Calu3 (cell line): Measurements from ENCODE around the gene NCDN. TPM values are rescaled to one million over a fixed set of nuclear protein-coding genes. Genes with fewer than 3 reads are reported as not detected.

ENCODE experiments used
- BruUV-seq: library from RNA; stranded (reverse); fragments of 400-500 nt; replicated peaks from 2 replicates; lab custom pipeline; 2021; lab: Mats Ljungman, UMichigan
- CTCF ChIA-PET: fragments of 300-600 bp; sonication (Branson Sonifier 250); formaldehyde crosslinking; loops from one replicate; lab custom pipeline; 2022; ENCODE audit warnings: antibody characterized with exemption; lab: Charles Lee
- DNase-seq: peaks from one replicate; pipeline ENCODE4 v3.0.0; 2022
- H3K27ac Mint-ChIP-seq: one replicate; pipeline ENCODE4 v1.8.0; 2022; ENCODE audit warnings: mixed read lengths; ENCODE audit not compliant: unreplicated experiment
- H3K27me3 Mint-ChIP-seq: one replicate; pipeline ENCODE4 v1.8.0; 2022; ENCODE audit warnings: mixed read lengths; ENCODE audit not compliant: unreplicated experiment
- H3K36me3 Mint-ChIP-seq: one replicate; pipeline ENCODE4 v1.8.0; 2022; ENCODE audit warnings: mild to moderate bottlenecking, moderate library complexity, mixed read lengths; ENCODE audit not compliant: insufficient read depth, unreplicated experiment
- H3K4me1 Mint-ChIP-seq: one replicate; pipeline ENCODE4 v1.8.0; 2022; ENCODE audit warnings: mild to moderate bottlenecking, low read depth, mixed read lengths; ENCODE audit not compliant: unreplicated experiment
- H3K4me3 Mint-ChIP-seq: one replicate; pipeline ENCODE4 v1.8.0; 2022; ENCODE audit warnings: mild to moderate bottlenecking, low read depth, moderate library complexity, mixed read lengths; ENCODE audit not compliant: unreplicated experiment
- H3K9me3 Mint-ChIP-seq: one replicate; pipeline ENCODE4 v1.8.0; 2022; ENCODE audit warnings: low read depth, mixed read lengths; ENCODE audit not compliant: unreplicated experiment
- intact Hi-C: fragments of 100-400 bp; cut with micrococcal nuclease; formaldehyde crosslinking; loops from one replicate; pipeline ENCODE4 v1.10.0; 2022; ENCODE audit not compliant: unreplicated experiment
- total RNA-seq: library from RNA; stranded (reverse); gene quantifications from 2 replicates; pipeline ENCODE4 v1.2.3, GENCODE V29; 2022
- TF ChIP-seq, protein P1 (sequence below): fragments of 200-600 bp; IDR thresholded peaks from one replicate; pipeline ENCODE4 v1.8.0; 2022; ENCODE audit warnings: antibody characterized with exemption; ENCODE audit not compliant: unreplicated experiment

Gene NCDN
- total RNA-seq, 1 experiment from 2014 or later: 36.0 TPM

DNA sequence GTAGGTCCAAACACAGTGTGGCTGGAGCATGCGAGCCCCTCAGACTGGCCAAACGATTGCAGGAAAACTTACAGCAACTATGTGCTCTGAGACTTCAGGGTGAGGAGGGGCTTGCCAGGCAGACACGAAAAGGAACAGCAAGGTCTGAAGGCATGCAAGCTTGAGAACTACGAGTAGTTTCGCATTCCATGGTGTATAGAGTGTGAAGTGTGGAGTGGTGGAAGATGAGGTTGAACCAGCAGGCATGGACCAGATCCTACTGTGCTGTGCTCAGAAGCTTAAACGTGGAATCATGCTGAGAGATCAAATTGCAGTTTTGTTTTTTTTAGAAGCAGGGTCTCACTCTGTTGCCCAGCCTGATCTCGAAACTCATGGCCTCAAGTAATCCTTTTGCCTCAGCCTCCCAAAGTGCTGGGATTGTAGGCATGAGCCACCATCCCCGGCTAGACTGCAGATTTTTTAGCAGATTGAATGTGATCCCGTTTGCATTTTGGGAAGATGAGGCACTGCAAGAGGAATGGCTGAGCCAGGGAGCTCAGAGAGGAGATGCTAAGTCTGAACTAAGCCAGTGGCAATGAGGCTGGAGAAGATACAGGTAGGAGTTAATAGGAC lies 10.5 kb downstream of the NCDN start:
- no peak overlapping the region for H3K4me3 Mint-ChIP-seq
- CTCF ChIA-PET: interaction anchor here (1.6 to 2.7 kb wide), 2 partner anchors 11 to 147 kb away, joined by 3 to 32 read pairs; partner anchors contain the start of gene KIAA0319L
- intact Hi-C loops: no loop called here
- H3K27ac Mint-ChIP-seq: no peak overlapping the region
- peaks cover 17% of the 10 kb centered on the region for H3K36me3 Mint-ChIP-seq
- no peak for DNase-seq
- TF ChIP-seq, protein P1, sequence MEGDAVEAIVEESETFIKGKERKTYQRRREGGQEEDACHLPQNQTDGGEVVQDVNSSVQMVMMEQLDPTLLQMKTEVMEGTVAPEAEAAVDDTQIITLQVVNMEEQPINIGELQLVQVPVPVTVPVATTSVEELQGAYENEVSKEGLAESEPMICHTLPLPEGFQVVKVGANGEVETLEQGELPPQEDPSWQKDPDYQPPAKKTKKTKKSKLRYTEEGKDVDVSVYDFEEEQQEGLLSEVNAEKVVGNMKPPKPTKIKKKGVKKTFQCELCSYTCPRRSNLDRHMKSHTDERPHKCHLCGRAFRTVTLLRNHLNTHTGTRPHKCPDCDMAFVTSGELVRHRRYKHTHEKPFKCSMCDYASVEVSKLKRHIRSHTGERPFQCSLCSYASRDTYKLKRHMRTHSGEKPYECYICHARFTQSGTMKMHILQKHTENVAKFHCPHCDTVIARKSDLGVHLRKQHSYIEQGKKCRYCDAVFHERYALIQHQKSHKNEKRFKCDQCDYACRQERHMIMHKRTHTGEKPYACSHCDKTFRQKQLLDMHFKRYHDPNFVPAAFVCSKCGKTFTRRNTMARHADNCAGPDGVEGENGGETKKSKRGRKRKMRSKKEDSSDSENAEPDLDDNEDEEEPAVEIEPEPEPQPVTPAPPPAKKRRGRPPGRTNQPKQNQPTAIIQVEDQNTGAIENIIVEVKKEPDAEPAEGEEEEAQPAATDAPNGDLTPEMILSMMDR: no peak
- no peaks in the 10 kb centered on the region for H3K9me3 Mint-ChIP-seq
- BruUV-seq: no TSS peak
- H3K27me3 Mint-ChIP-seq: peaks cover 33% of the 10 kb centered on the region
- H3K4me1 Mint-ChIP-seq: peaks cover 17% of the 10 kb centered on the region

DNA sequence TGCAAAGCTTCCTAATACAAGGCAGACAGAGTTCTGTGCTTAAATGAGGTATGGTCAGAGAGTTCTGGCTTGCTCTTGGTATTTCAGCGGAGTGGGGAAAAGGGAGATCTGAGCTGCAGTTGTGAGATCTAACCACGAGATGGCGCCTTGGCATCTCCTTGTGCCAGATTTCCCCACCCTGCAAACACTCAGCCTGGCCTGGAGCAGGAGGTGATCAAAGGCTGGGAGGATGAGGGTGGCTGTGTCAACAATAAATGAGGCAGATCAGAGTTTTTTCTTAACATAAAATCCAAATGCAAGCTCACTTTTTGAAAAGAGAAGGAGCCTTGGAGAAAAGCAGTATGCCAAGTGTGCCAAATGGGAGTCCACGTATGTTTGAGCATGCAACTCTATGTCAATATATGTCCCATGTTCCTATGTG lies 11.4 kb downstream of the NCDN start:
- Mint-ChIP-seq H3K27ac (no peak overlapping the region), H3K9me3 (no peaks in the 10 kb centered on the region), H3K36me3 (peaks cover 25% of the 10 kb centered on the region), H3K27me3 (peaks cover 33% of the 10 kb centered on the region), H3K4me1 (peaks cover 17% of the 10 kb centered on the region), H3K4me3 (no peak overlapping the region)
- BruUV-seq: no TSS peak
- CTCF ChIA-PET: interaction anchor here (1.0 to 2.7 kb wide), 4 partner anchors 118 to 158 kb away, joined by 3 to 32 read pairs (median 6); no protein-coding TSS in a partner anchor
- intact Hi-C loops: loop anchor here (1.0 kb wide), 2 partner anchors 158 to 205 kb away; no protein-coding TSS in a partner anchor
- TF ChIP-seq, protein P1: peak; percentile 54
- peak; percentile 68 for DNase-seq

DNA sequence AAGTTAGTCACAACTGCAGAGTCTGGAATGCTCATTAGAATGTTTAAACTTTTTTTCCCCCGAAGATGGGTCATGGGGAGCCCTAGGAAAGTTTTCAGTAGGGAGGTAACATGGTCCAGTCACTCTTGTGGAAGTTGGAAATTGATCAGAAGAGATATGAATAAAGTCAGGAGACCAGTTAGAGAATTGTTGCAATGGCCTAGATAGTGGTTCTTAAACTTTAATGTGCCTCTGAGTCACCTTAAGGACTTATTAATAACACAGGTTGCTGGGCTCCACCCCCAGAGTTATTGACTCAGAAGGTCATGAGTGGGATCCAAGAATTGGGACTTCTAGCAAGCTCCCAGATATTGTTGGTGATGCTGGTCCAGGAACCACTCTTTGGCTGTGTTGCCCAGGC lies 12.3 kb downstream of the NCDN start:
- H3K9me3 Mint-ChIP-seq: no peaks in the 10 kb centered on the region
- no peak overlapping the region for H3K4me3 Mint-ChIP-seq
- TF ChIP-seq, protein P1: no peak
- peaks cover 15% of the 10 kb centered on the region for H3K36me3 Mint-ChIP-seq
- no peak for DNase-seq
- H3K27ac Mint-ChIP-seq: no peak overlapping the region
- no TSS peak for BruUV-seq
- intact Hi-C loops: loop anchor here (1.0 kb wide), 2 partner anchors 157 to 204 kb away; no protein-coding TSS in a partner anchor
- H3K4me1 Mint-ChIP-seq: peaks cover 18% of the 10 kb centered on the region
- peaks cover 36% of the 10 kb centered on the region for H3K27me3 Mint-ChIP-seq
- CTCF ChIA-PET: interaction anchor here (0.7 to 1.2 kb wide), 2 partner anchors 157 to 401 kb away, joined by 3 read pairs; no protein-coding TSS in a partner anchor

DNA sequence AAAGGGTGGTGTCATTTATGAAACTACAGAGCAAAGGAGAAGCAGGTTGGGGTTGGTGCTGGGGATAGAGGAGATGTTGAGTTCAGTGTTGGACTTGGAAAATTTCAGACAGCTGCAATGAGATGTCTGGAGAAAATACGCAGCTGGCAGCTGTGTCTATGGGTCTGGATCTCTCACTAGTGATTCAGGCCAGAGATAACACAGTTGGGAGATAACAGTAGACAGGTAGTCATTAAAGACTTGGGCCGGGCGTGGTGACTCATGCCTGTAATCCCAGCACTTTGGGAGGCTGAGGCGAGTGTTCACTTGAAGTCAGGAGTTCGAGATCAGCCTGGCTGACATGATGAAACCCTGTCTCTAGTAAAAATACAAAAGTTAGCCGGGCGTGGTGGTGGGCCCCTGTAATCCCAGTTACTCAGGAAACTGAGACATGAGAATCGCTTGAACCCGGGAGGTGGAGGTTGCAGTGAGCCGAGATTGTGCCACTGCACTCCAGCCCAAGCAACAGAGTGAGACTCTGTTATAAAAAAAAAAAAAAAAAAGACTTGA lies 13.1 kb downstream of the NCDN start:
- Mint-ChIP-seq H3K4me1 (peaks cover 25% of the 10 kb centered on the region), H3K9me3 (no peaks in the 10 kb centered on the region), H3K4me3 (no peak overlapping the region), H3K36me3 (peaks cover 14% of the 10 kb centered on the region), H3K27ac (no peak overlapping the region), H3K27me3 (peaks cover 43% of the 10 kb centered on the region)
- intact Hi-C loops: no loop called here
- CTCF ChIA-PET: interaction anchor here (0.7 to 2.7 kb wide), 3 partner anchors 145 to 402 kb away, joined by 3 to 8 read pairs (median 3); no protein-coding TSS in a partner anchor
- DNase-seq: no peak
- TF ChIP-seq, protein P1: no peak
- no TSS peak for BruUV-seq
